ENCODE data around the gene CLDN8.

DNA sequence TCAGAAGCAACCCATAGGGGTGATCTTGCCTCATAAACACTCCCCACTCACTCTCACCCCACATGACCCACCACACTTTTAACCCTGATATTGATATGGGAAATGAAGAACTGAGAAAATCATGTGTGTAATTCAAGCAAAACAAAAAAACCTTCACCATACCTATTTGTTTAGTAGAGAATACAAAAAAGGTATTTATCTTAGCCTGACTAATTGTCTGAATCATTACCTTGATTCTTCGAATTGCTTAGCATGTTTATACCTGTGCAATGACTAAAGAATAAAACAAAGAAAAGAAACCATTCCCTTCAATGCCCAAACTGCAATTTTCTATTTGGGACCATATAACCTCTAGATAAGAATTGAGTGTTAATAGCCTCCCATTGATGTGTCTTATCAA lies 51.1 kb downstream of the CLDN8 start:
- TF ChIP-seq, protein P1, sequence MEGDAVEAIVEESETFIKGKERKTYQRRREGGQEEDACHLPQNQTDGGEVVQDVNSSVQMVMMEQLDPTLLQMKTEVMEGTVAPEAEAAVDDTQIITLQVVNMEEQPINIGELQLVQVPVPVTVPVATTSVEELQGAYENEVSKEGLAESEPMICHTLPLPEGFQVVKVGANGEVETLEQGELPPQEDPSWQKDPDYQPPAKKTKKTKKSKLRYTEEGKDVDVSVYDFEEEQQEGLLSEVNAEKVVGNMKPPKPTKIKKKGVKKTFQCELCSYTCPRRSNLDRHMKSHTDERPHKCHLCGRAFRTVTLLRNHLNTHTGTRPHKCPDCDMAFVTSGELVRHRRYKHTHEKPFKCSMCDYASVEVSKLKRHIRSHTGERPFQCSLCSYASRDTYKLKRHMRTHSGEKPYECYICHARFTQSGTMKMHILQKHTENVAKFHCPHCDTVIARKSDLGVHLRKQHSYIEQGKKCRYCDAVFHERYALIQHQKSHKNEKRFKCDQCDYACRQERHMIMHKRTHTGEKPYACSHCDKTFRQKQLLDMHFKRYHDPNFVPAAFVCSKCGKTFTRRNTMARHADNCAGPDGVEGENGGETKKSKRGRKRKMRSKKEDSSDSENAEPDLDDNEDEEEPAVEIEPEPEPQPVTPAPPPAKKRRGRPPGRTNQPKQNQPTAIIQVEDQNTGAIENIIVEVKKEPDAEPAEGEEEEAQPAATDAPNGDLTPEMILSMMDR (IDR thresholded peaks at IDR 0.05): no peak
- TF ChIP-seq POLR2AphosphoS5 (IDR thresholded peaks at IDR 0.05): no peak
- no peak for TF ChIP-seq POLR2A (IDR thresholded peaks at IDR 0.05)

All from breast epithelium (tissue), 3 donors.